HG03097 (cell line): ENCODE measurements around the gene SLIT1.
A peak's percentile ranks its signal among the peaks of the same experiment; 100 is the strongest.

Experiments used
- ATAC-seq: cut with Tn5 transposase; IDR thresholded peaks from one replicate; pipeline ENCODE4 v1.9.1; 2021; ENCODE audit not compliant: unreplicated experiment, low FRiP score

Gene SLIT1

DNA sequence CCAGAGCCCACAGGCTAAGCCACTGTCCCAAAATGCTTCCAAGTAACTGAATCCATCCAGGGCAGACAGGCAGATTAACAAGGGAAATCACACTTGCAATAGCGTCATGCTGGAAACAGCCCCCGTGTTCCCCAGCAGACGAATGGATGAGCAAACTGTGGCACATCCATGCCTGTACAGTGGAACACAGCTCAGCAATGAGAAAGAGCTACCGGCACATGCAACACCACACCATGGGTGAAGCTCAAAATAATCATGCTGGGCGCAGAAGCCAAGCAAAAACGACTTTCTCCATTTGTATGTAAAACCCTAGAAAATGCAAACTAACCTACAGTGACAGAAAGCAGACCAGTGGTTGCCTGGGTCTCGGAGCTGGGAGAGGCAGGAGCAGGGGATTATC lies 153.1 kb downstream of the SLIT1 start:
- ATAC-seq: no peak

DNA sequence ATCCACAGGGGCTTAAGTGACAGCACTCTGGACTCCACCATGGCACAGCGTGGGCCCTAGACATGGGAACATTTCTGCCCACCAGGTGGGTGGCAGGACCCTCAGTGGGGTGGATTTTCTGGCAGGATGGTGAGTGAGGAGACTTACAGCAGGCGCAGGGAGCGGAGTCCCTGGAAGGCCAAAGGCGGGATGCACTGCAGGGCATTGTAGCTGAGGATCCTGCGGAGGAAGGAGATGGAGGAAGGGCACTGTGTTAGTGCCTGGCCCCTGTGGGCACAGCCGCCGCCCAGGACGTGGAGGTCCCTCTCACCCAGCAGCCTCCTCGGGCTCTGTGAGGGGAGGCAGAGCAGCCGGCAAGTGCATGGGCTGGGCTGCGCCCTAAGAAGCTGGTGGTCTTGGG lies 154.3 kb downstream of the SLIT1 start:
- ATAC-seq: no peak

GRCh38 chr10:97030894-97031293 lies 154.9 kb downstream of the SLIT1 start:
- no peak for ATAC-seq

DNA sequence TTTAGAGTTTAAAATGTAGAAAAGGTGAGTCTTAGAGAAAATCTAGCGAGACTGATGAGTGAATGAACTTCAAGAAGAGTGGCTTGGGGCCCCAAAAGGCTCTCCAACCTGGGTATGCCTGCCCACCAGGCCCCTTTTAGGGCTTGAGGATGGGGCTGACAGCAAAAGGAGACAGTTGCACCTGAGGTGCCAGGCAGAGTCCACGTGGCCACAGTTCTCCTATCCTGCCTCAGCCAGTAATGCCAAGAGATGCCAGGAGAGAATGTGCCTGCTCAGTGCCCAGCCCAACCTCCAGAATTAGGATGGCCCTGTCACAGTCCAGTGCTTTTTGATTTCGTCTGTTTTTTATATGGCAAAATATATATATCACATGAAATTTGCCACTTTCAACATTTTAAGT lies 156.5 kb downstream of the SLIT1 start:
- no peak for ATAC-seq

DNA sequence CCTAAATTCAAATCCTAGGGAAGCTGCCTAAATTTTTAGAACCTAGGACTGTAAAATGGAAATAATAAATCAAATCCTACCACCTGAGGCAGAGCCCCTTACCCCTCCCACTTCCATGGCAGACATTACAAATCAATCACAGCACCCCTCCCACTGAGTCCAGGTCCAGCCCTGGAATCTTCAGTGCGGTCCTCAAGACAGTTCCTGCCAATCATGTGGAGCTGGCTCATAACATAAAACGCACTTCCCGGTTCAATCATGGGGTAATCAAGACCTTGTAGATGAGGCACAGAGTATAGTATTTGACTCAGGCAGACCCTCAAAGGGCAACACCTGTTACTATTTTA lies 157.0 kb downstream of the SLIT1 start:
- ATAC-seq: no peak

GRCh38 chr10:97028126-97028831 lies 157.5 kb downstream of the SLIT1 start:
- no peak for ATAC-seq

- ATAC-seq: no peak
These were observed 160.0 kb downstream of the SLIT1 start for GRCh38 chr10:97025613-97026242.

- no peak for ATAC-seq
These were observed 161.3 kb downstream of the SLIT1 start for GRCh38 chr10:97024168-97025073.

- no peak for ATAC-seq
These were observed 162.2 kb downstream of the SLIT1 start for GRCh38 chr10:97023401-97024167.

- no peak for ATAC-seq
These were observed 163.1 kb downstream of the SLIT1 start for GRCh38 chr10:97022616-97023015.

- ATAC-seq: no peak
These were observed 165.0 kb downstream of the SLIT1 start for GRCh38 chr10:97020452-97021400.

DNA sequence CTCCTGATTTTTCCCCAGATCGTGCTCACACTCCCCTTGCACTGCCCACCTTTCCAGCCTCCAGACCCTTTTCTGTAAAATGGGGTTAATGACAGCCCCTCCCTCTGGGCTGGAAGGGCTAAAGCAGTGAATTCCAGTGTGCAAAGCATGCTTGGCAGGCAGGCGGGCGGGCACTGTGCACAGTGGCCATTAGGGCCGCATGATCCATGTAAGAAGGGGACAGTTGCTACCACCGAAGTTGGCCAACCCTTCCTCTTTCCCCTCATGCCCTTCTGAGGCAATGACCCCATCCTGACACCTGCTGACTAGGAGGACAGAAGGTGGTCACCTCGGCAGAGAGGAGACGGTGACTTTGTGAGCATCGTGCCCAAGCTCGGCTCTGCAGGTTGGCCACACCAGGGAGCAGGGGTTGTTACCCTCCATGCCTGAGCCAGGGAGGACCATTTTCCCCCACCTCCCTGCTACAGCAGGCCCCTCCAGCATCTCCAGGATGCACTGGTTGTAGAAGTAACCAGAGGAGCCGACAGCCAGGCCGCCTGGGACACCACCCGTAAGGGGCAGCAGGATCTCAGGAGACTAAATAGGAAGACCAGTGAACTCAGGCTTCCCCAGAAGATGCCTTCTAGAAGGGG lies 166.4 kb downstream of the SLIT1 start:
- no peak for ATAC-seq

- ATAC-seq: no peak
These were observed 167.2 kb downstream of the SLIT1 start for GRCh38 chr10:97018251-97019212.

GRCh38 chr10:97017474-97017903 lies 168.3 kb downstream of the SLIT1 start:
- no peak for ATAC-seq

GRCh38 chr10:97016728-97017473 lies 168.9 kb downstream of the SLIT1 start:
- peak; percentile 64 for ATAC-seq

GRCh38 chr10:97015240-97015639 lies 170.5 kb downstream of the SLIT1 start:
- ATAC-seq: no peak

GRCh38 chr10:97013983-97014382 lies 171.8 kb downstream of the SLIT1 start:
- ATAC-seq: no peak
